A549 (cell line): ENCODE measurements around the gene IFT80. TPM values are rescaled to one million over a fixed set of nuclear protein-coding genes. Genes with fewer than 3 reads are reported as not detected.

Source experiments
- ATAC-seq, 2 experiments: fragments of 200-7000 bp in 1 of 2; fragments of >200 bp in 1 of 2; cut with Nextera tagmentation in 1 of 2; cut with Tn5 transposase in 1 of 2; 3 replicates each; pipeline versions ENCODE4 v1.8.0 to v1.9.1; 2018 to 2020; ENCODE audit warnings: mild to moderate bottlenecking in 1 of 2, moderate library complexity in 1 of 2
- CTCF ChIA-PET: fragments of 300-600 bp; sonication (Branson Sonifier 250); formaldehyde crosslinking; extraction: SDS; loops from one replicate; lab custom pipeline; 2021; ENCODE audit warnings: antibody characterized with exemption, inconsistent platforms; lab: Yijun Ruan, JAX
- POLR2A ChIA-PET: fragments of 350-600 bp; formaldehyde crosslinking; extraction: SDS; loops from one replicate; lab custom pipeline; 2021; ENCODE audit warnings: antibody characterized with exemption, inconsistent platforms; lab: Yijun Ruan, JAX
- DNase-seq, 2 experiments: peaks; one replicate each; pipeline versions ENCODE4 v3.0.0 to v3.0.0-alpha.2; 2011 to 2016; ENCODE audit warnings: low read depth in 1 of 2, low spot score in 1 of 2
- FAIRE-seq: peaks from 2 replicates; lab custom pipeline; 2011; peaks lifted over from hg19 to GRCh38; lab: Jason Lieb, UNC
- H3K27ac ChIP-seq, 2 experiments: fragments of >200 bp; sonication (Bioruptor Twin); formaldehyde crosslinking; 3 replicates each; pipeline ENCODE4 v1.5.1; 2016 to 2017
- H3K4me1 ChIP-seq: fragments of >200 bp; sonication (Bioruptor Twin); formaldehyde crosslinking; 3 replicates; pipeline ENCODE4 v1.6.1; 2016
- H3K4me2 ChIP-seq: fragments of >200 bp; sonication (Bioruptor Twin); formaldehyde crosslinking; 3 replicates; pipeline ENCODE4 v1.6.1; 2016
- H3K4me3 ChIP-seq: fragments of >200 bp; sonication (Bioruptor Twin); formaldehyde crosslinking; 3 replicates; pipeline ENCODE4 v1.5.1; 2016
- H3K9me3 ChIP-seq: fragments of >200 bp; sonication (Bioruptor Twin); formaldehyde crosslinking; 3 replicates; pipeline ENCODE4 v1.6.1; 2016
- CHD2 ChIP-seq: fragments of 150-350 bp; IDR thresholded peaks from 2 replicates; pipeline ENCODE4 v1.6.1; 2014; ENCODE audit warnings: low read length; ENCODE audit not compliant: partially characterized antibody
- E2F6 ChIP-seq: IDR thresholded peaks from 2 replicates; pipeline ENCODE4 v1.6.1; 2012; ENCODE audit warnings: low read depth, borderline replicate concordance
- EHF ChIP-seq: fragments of 250-450 bp; sonication (Bioruptor Pico); IDR thresholded peaks from 2 replicates; pipeline ENCODE4 v1.5.0; 2020; ENCODE audit warnings: mild to moderate bottlenecking
- ESRRA ChIP-seq: fragments of 150-350 bp; IDR thresholded peaks from 2 replicates; pipeline ENCODE4 v1.6.1; 2014; ENCODE audit warnings: mild to moderate bottlenecking, low read length, borderline replicate concordance
- FOSL2 ChIP-seq, 2 experiments: fragments of 450-650 bp in 1 of 2; fragments of >200 bp in 1 of 2; sonication (Bioruptor Twin) in 1 of 2; formaldehyde crosslinking; IDR thresholded peaks; 2 replicates each; pipeline versions ENCODE4 v1.5.0 to v1.6.1; 2016 to 2020; ENCODE audit warnings: mild to moderate bottlenecking in 1 of 2, moderate library complexity in 1 of 2
- GATA3 ChIP-seq: IDR thresholded peaks from 2 replicates; pipeline ENCODE4 v1.6.1; 2012; ENCODE audit warnings: borderline replicate concordance
- HEYL ChIP-seq: fragments of 250-450 bp; sonication (Bioruptor Pico); IDR thresholded peaks from 2 replicates; pipeline ENCODE4 v1.8.0; 2021; ENCODE audit warnings: mild to moderate bottlenecking, moderate library complexity
- HOXB13 ChIP-seq: fragments of 250-450 bp; sonication (Bioruptor Pico); IDR thresholded peaks from 2 replicates; pipeline ENCODE4 v1.5.0; 2020; ENCODE audit warnings: low read depth, mild to moderate bottlenecking, moderate library complexity
- KDM1A ChIP-seq: fragments of 200-600 bp; sonication (generic); IDR thresholded peaks from 2 replicates; pipeline ENCODE4 v1.6.1; 2016; ENCODE audit warnings: low read depth, mild to moderate bottlenecking
- KDM5A ChIP-seq: fragments of 200-600 bp; sonication (generic); IDR thresholded peaks from 2 replicates; pipeline ENCODE4 v1.6.1; 2016; ENCODE audit warnings: antibody characterized with exemption, mild to moderate bottlenecking
- MAX ChIP-seq: IDR thresholded peaks from 2 replicates; pipeline ENCODE4 v1.6.1; 2012
- MYC ChIP-seq: IDR thresholded peaks from 2 replicates; pipeline ENCODE4 v1.6.1; 2012; ENCODE audit warnings: mild to moderate bottlenecking, inconsistent platforms, low read length, improper control_type of control experiment, borderline replicate concordance
- NFE2L2 ChIP-seq: fragments of 150-350 bp; conservative IDR thresholded peaks from 2 replicates; pipeline ENCODE4 v1.6.1; 2014; ENCODE audit warnings: low read length
- NPAS2 ChIP-seq: fragments of 250-450 bp; sonication (Bioruptor Pico); IDR thresholded peaks from 2 replicates; pipeline ENCODE4 v1.8.0; 2022; ENCODE audit warnings: mild to moderate bottlenecking, moderate library complexity, borderline replicate concordance
- NR3C1 ChIP-seq: fragments of >200 bp; sonication (Bioruptor Twin); formaldehyde crosslinking; IDR thresholded peaks from 3 replicates; pipeline ENCODE4 v1.6.1; 2017
- RAD21 ChIP-seq, 2 experiments: fragments of >200 bp in 1 of 2; sonication (Bioruptor Twin) in 1 of 2; formaldehyde crosslinking in 1 of 2; IDR thresholded peaks in 1 of 2; conservative IDR thresholded peaks in 1 of 2; 2 replicates in 1 of 2; 3 replicates in 1 of 2; pipeline ENCODE4 v1.6.1; 2012 to 2018; ENCODE audit warnings: inconsistent platforms in 1 of 2
- RARB ChIP-seq: fragments of 250-450 bp; sonication (Bioruptor Pico); IDR thresholded peaks from 2 replicates; pipeline ENCODE4 v1.8.0; 2021; ENCODE audit warnings: mild to moderate bottlenecking, moderate library complexity
- RCOR1 ChIP-seq: fragments of 150-350 bp; IDR thresholded peaks from 2 replicates; pipeline ENCODE4 v1.6.1; 2014; ENCODE audit warnings: antibody characterized with exemption, low read length, low read depth
- RNF2 ChIP-seq: fragments of 200-600 bp; sonication (generic); IDR thresholded peaks from 2 replicates; pipeline ENCODE4 v1.6.1; 2016; ENCODE audit warnings: low read depth, mild to moderate bottlenecking, antibody characterized with exemption, moderate library complexity, borderline replicate concordance
- TP53 ChIP-seq: fragments of 250-450 bp; sonication (Bioruptor Pico); IDR thresholded peaks from 2 replicates; pipeline ENCODE4 v1.5.0; 2021; ENCODE audit warnings: mild to moderate bottlenecking, moderate library complexity
- ZC3H11A ChIP-seq: fragments of 450-650 bp; IDR thresholded peaks from 2 replicates; pipeline ENCODE4 v1.6.1; 2014; ENCODE audit warnings: antibody characterized with exemption, mild to moderate bottlenecking
- ZFP36 ChIP-seq: fragments of 450-650 bp; IDR thresholded peaks from 2 replicates; pipeline ENCODE4 v1.6.1; 2014; ENCODE audit warnings: borderline replicate concordance; ENCODE audit not compliant: partially characterized antibody
- ZNF302 ChIP-seq: fragments of 250-450 bp; sonication (Bioruptor Pico); IDR thresholded peaks from 2 replicates; pipeline ENCODE4 v1.9.0; 2021; ENCODE audit warnings: inconsistent platforms, mild to moderate bottlenecking, moderate library complexity
- WGBS: methylation state at CpG from one replicate; pipeline ENCODE4 v1.1.6; 2017; ENCODE audit errors: missing lambda C conversion rate; 5-methylcytosine and 5-hydroxymethylcytosine counted together
- polyA plus RNA-seq, 4 experiments: library from polyadenylated mRNA; depleted of rRNA in 3 of 4; stranded (reverse); fragments of >200 nt; fragmentation: RNase III in 1 of 4; extraction: RNeasy Plus Mini Kit Qiagen cat#74134 plus additional on column Dnase treatment in 1 of 4; gene quantifications; 2 replicates in 3 of 4; 3 replicates in 1 of 4; pipeline ENCODE4 v1.2.3, GENCODE V29; 2011 to 2017

IFT80 gene
- polyA plus RNA-seq, 2 of the 4 experiments (the other 2 are of a cell fraction) = 30.6 to 41.8 TPM

GRCh38 chr3:160401291-160402095, 2.5 kb upstream of the IFT80 start:
- peak in 1 of 2 experiments; percentile 52 for DNase-seq
- Histone ChIP-seq H3K4me2 (peak overlapping the region; percentile 82), H3K4me3 (peak overlapping the region; percentile 90)
- TF ChIP-seq HOXB13 (CRISPR knock-in tag) (no peak), KDM5A (no peak), NPAS2 (no peak), MAX (0 out of 2 replicates have a peak, but pooled peaks have one; percentile 21), ZFP36 (no peak)
- TF ChIP-seq, all 56 proteins: peak for 1
- no peaks in the 10 kb centered on the region for H3K9me3 ChIP-seq
- no peak for ATAC-seq
- peak overlapping the region; percentile 92 to 95 for H3K27ac ChIP-seq
- no peak for FAIRE-seq
- H3K4me1 ChIP-seq = peaks cover 33% of the 10 kb centered on the region
- CTCF ChIA-PET = interaction anchor here (1.4 kb wide), 1 partner anchor 11 kb away, joined by 12 read pairs; no protein-coding TSS in a partner anchor
- 2% methylated on average over 16 of the region's 16 CpGs for WGBS
- POLR2A ChIA-PET = no interaction called here

GRCh38 chr3:160400702-160401150, 1.7 kb upstream of the IFT80 start:
- ATAC-seq (peak; percentile 24 to 32), DNase-seq (no peak), FAIRE-seq (no peak)
- Histone ChIP-seq H3K4me2 (peak overlapping the region; percentile 82), H3K27ac (peak overlapping the region; percentile 92 to 95), H3K4me3 (peak overlapping the region; percentile 90), H3K9me3 (no peaks in the 10 kb centered on the region), H3K4me1 (peaks cover 28% of the 10 kb centered on the region)
- no peak for TF ChIP-seq EHF (CRISPR knock-in tag)
- TF ChIP-seq RARB (CRISPR knock-in tag) = no peak
- no peak for TF ChIP-seq CHD2
- no peak for TF ChIP-seq GATA3
- TF ChIP-seq RCOR1 = no peak
- TF ChIP-seq FOSL2 (IDR thresholded peaks at IDR 0.05) = no peak
- TF ChIP-seq FOSL2 (CRISPR knock-in tag; IDR thresholded peaks at IDR 0.05) = no peak
- TF ChIP-seq NR3C1 = no peak
- no peak for TF ChIP-seq ZNF302 (CRISPR knock-in tag)
- TF ChIP-seq HEYL (CRISPR knock-in tag) = no peak
- no peak for TF ChIP-seq RNF2
- TF ChIP-seq ESRRA = no peak
- TF ChIP-seq KDM1A = no peak
- no peak for TF ChIP-seq TP53 (CRISPR knock-in tag)
- no peak for TF ChIP-seq MAX
- no peak for TF ChIP-seq MYC
- no peak for TF ChIP-seq E2F6
- TF ChIP-seq ZC3H11A = no peak
- TF ChIP-seq NFE2L2 = no peak
- TF ChIP-seq RAD21 (conservative IDR thresholded peaks at IDR 0.05 in 1 of 2, IDR thresholded peaks at IDR 0.05 in 1 of 2) = no peak
- WGBS = 2% methylated on average over 29 of the region's 51 CpGs
- ChIA-PET CTCF (interaction anchor here (1.0 to 1.4 kb wide), 2 partner anchors 10 to 11 kb away, joined by 3 to 12 read pairs; no protein-coding TSS in a partner anchor), POLR2A (interaction anchor here (1.4 kb wide), 1 partner anchor 9 kb away, joined by 8 read pairs; no protein-coding TSS in a partner anchor)
